GM12874 (cell line): ENCODE data around the gene PKD1L1.

Source experiments
- TF ChIP-seq, protein P1 (sequence below): IDR thresholded peaks from 2 replicates; pipeline ENCODE4 v1.5.1; 2011; ENCODE audit warnings: low read depth, mild to moderate bottlenecking, control low read depth, low read length, moderate library complexity; ENCODE audit not compliant: insufficient read depth

PKD1L1 gene

DNA sequence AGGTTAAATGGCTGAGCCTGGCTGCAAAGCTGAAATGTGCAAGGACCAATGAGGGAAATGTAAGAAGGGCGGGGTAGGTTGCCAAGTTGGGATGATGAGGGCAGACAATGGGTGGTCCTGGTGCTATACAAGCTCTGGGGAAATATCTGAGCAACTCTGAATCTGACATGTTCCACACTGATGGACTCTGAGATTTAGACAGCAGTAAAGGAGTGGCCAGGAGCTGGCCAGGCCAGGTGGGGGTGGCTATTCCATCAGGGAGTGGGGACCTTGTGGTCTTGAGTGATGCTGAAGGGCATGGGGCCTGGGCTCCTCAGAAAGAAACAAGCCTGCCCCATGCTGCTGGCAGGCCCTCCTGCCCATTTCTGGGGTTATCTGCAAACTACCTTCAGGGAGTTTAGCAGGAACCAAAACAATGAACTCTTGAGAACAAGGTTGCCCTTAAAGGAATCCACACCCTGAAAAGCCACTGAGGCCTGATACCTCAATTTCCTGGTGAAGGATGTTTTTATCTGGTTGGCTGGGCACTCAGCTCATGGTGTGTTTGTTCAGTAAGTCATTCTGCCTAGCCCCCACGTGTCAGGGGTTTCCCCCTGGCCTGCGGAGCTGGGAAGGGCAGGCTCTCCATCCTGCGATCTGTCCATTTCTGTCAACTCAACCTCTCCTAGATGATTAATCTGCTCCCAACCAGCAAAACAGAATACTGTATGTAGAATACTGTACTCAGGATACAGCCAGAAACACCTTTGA is 223.1 kb downstream of the PKD1L1 start:
- TF ChIP-seq, protein P1, sequence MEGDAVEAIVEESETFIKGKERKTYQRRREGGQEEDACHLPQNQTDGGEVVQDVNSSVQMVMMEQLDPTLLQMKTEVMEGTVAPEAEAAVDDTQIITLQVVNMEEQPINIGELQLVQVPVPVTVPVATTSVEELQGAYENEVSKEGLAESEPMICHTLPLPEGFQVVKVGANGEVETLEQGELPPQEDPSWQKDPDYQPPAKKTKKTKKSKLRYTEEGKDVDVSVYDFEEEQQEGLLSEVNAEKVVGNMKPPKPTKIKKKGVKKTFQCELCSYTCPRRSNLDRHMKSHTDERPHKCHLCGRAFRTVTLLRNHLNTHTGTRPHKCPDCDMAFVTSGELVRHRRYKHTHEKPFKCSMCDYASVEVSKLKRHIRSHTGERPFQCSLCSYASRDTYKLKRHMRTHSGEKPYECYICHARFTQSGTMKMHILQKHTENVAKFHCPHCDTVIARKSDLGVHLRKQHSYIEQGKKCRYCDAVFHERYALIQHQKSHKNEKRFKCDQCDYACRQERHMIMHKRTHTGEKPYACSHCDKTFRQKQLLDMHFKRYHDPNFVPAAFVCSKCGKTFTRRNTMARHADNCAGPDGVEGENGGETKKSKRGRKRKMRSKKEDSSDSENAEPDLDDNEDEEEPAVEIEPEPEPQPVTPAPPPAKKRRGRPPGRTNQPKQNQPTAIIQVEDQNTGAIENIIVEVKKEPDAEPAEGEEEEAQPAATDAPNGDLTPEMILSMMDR, result no peak
